Duodenal mucosa (tissue), 2 donors: ENCODE results near the gene PSMA3.

Experiments used
- H3K27ac ChIP-seq: one replicate; pipeline ENCODE4 v1.7.0; 2013; ENCODE audit warnings: low read depth, low read length
- H3K27me3 ChIP-seq, 2 donors: one replicate each; pipeline ENCODE4 v1.7.0; 2013; ENCODE audit warnings: low read length in 2 of 2, control low read depth in 1 of 2; ENCODE audit not compliant: insufficient read depth in 2 of 2, control insufficient read depth in 1 of 2
- H3K36me3 ChIP-seq, 2 donors: one replicate each; pipeline ENCODE4 v1.7.0; 2013; ENCODE audit warnings: low read length in 2 of 2, control low read depth in 1 of 2; ENCODE audit not compliant: insufficient read depth in 2 of 2, control insufficient read depth in 1 of 2
- H3K4me1 ChIP-seq, 2 donors: one replicate each; pipeline ENCODE4 v1.7.0; 2013; ENCODE audit warnings: low read length in 2 of 2, control low read depth in 1 of 2; ENCODE audit not compliant: insufficient read depth in 2 of 2, control insufficient read depth in 1 of 2
- H3K4me3 ChIP-seq, 2 donors: one replicate each; pipeline ENCODE4 v1.7.0; 2013; ENCODE audit warnings: low read length in 2 of 2, low read depth in 1 of 2
- H3K9ac ChIP-seq, 2 donors: one replicate each; pipeline ENCODE4 v1.7.0; 2013; ENCODE audit warnings: low read length in 2 of 2, low read depth in 1 of 2
- H3K9me3 ChIP-seq, 2 donors: one replicate each; pipeline ENCODE4 v1.7.0; 2013; ENCODE audit warnings: low read length in 2 of 2, control low read depth in 1 of 2; ENCODE audit not compliant: control insufficient read depth in 1 of 2

PSMA3 gene

GRCh38 chr14:58283730-58284129 is 39.1 kb downstream of the PSMA3 start:
- Histone ChIP-seq H3K4me3 (no peak overlapping the region), H3K9me3 (no peaks in the 10 kb centered on the region), H3K9ac (no peak overlapping the region), H3K27me3 (no peaks in the 10 kb centered on the region), H3K36me3 (peaks cover 21 to 61% of the 10 kb centered on the region in 2 donors), H3K27ac (no peak overlapping the region), H3K4me1 (peaks cover 12 to 33% of the 10 kb centered on the region in 2 donors)

GRCh38 chr14:58285132-58285531 is 40.5 kb downstream of the PSMA3 start:
- Histone ChIP-seq H3K9me3 (no peaks in the 10 kb centered on the region), H3K27me3 (no peaks in the 10 kb centered on the region), H3K9ac (no peak overlapping the region), H3K27ac (no peak overlapping the region), H3K36me3 (peaks cover 18 to 60% of the 10 kb centered on the region in 2 donors), H3K4me3 (no peak overlapping the region), H3K4me1 (peaks cover 12 to 33% of the 10 kb centered on the region in 2 donors)

GRCh38 chr14:58287607-58288042 is 43.0 kb downstream of the PSMA3 start:
- Histone ChIP-seq H3K27ac (no peak overlapping the region), H3K4me3 (no peak overlapping the region), H3K36me3 (peaks cover 19 to 66% of the 10 kb centered on the region in 2 donors), H3K9me3 (no peaks in the 10 kb centered on the region), H3K27me3 (no peaks in the 10 kb centered on the region), H3K9ac (no peak overlapping the region), H3K4me1 (peaks cover 0 to 16% of the 10 kb centered on the region in 2 donors)

- Histone ChIP-seq H3K27ac (no peak overlapping the region), H3K4me3 (no peak overlapping the region), H3K9me3 (no peaks in the 10 kb centered on the region), H3K4me1 (peaks cover 0 to 15% of the 10 kb centered on the region in 2 donors), H3K36me3 (peaks cover 22 to 65% of the 10 kb centered on the region in 2 donors), H3K27me3 (no peaks in the 10 kb centered on the region), H3K9ac (no peak overlapping the region)
Measured at GRCh38 chr14:58288106-58288792, 43.6 kb downstream of the PSMA3 start.

- peaks cover 21 to 63% of the 10 kb centered on the region in 2 donors for H3K36me3 ChIP-seq
Measured at GRCh38 chr14:58291646-58292045, 47.0 kb downstream of the PSMA3 start.

GRCh38 chr14:58292187-58292586 is 47.5 kb downstream of the PSMA3 start:
- no peak overlapping the region for H3K9ac ChIP-seq
- H3K36me3 ChIP-seq, result peaks cover 21 to 61% of the 10 kb centered on the region in 2 donors
- H3K4me1 ChIP-seq, result peaks cover 3 to 8% of the 10 kb centered on the region in 2 donors
- no peaks in the 10 kb centered on the region for H3K27me3 ChIP-seq
- no peak overlapping the region for H3K4me3 ChIP-seq
- H3K27ac ChIP-seq, result no peak overlapping the region
- no peaks in the 10 kb centered on the region for H3K9me3 ChIP-seq

More at GRCh38 chr14:58291646-58292045, 47.0 kb downstream of the PSMA3 start:
- Histone ChIP-seq H3K4me3 (no peak overlapping the region), H3K9me3 (no peaks in the 10 kb centered on the region), H3K27ac (no peak overlapping the region), H3K4me1 (peaks cover 3 to 8% of the 10 kb centered on the region in 2 donors), H3K27me3 (no peaks in the 10 kb centered on the region), H3K9ac (no peak overlapping the region)

GRCh38 chr14:58294201-58294600 is 49.6 kb downstream of the PSMA3 start:
- no peak overlapping the region for H3K27ac ChIP-seq
- H3K36me3 ChIP-seq, result peaks cover 19 to 44% of the 10 kb centered on the region in 2 donors
- no peak overlapping the region for H3K9ac ChIP-seq
- H3K4me1 ChIP-seq, result peaks cover 3 to 8% of the 10 kb centered on the region in 2 donors
- no peaks in the 10 kb centered on the region for H3K27me3 ChIP-seq
- H3K9me3 ChIP-seq, result no peaks in the 10 kb centered on the region
- no peak overlapping the region for H3K4me3 ChIP-seq

- Histone ChIP-seq H3K27ac (peak overlapping the region; percentile 39), H3K9ac (peak overlapping the region; percentile 87), H3K4me3 (peak overlapping the region; percentile 73 to 98), H3K27me3 (no peaks in the 10 kb centered on the region), H3K36me3 (peaks cover 19 to 24% of the 10 kb centered on the region in 2 donors), H3K4me1 (peaks cover 12 to 18% of the 10 kb centered on the region in 2 donors), H3K9me3 (no peaks in the 10 kb centered on the region)
Measured at GRCh38 chr14:58296726-58297125, 52.1 kb downstream of the PSMA3 start.

- H3K4me1 ChIP-seq, result peaks cover 12 to 18% of the 10 kb centered on the region in 2 donors
- no peaks in the 10 kb centered on the region for H3K27me3 ChIP-seq
- H3K27ac ChIP-seq, result peak overlapping the region; percentile 96
- no peaks in the 10 kb centered on the region for H3K9me3 ChIP-seq
- H3K36me3 ChIP-seq, result peaks cover 19 to 21% of the 10 kb centered on the region in 2 donors
- H3K4me3 ChIP-seq, result peak overlapping the region; percentile 73 to 98
- H3K9ac ChIP-seq, result peak overlapping the region; percentile 87
Measured at GRCh38 chr14:58297412-58297761, 52.7 kb downstream of the PSMA3 start.

- Histone ChIP-seq H3K27ac (peak overlapping the region; percentile 96), H3K4me1 (peaks cover 8 to 18% of the 10 kb centered on the region in 2 donors), H3K9me3 (no peaks in the 10 kb centered on the region), H3K4me3 (peak overlapping the region; percentile 97 to 100), H3K36me3 (peaks cover 15 to 21% of the 10 kb centered on the region in 2 donors), H3K27me3 (no peaks in the 10 kb centered on the region), H3K9ac (peak overlapping the region; percentile 87 to 97)
Measured at GRCh38 chr14:58297762-58298476, 53.3 kb downstream of the PSMA3 start.
